ENCODE results near the gene SLC6A15.

DNA sequence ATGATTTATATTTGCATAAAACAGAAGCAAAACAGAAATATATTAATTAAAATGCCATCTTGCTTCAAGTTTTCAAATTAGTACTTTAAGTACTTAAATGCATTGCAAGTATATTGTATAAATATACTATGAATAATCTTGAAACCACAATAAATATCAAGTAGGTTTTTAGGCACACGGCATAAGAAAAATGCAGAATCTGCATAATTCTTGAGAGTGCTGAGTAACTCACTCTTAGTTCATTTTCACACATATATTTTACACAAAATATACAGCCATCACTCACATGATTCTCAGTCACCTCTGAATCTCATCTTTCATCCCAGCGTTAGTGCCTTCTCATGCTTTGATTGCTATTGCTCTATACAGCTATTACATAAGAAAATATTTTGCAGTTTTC, 51.9 kb downstream of the SLC6A15 start:
- TF ChIP-seq, protein P1, sequence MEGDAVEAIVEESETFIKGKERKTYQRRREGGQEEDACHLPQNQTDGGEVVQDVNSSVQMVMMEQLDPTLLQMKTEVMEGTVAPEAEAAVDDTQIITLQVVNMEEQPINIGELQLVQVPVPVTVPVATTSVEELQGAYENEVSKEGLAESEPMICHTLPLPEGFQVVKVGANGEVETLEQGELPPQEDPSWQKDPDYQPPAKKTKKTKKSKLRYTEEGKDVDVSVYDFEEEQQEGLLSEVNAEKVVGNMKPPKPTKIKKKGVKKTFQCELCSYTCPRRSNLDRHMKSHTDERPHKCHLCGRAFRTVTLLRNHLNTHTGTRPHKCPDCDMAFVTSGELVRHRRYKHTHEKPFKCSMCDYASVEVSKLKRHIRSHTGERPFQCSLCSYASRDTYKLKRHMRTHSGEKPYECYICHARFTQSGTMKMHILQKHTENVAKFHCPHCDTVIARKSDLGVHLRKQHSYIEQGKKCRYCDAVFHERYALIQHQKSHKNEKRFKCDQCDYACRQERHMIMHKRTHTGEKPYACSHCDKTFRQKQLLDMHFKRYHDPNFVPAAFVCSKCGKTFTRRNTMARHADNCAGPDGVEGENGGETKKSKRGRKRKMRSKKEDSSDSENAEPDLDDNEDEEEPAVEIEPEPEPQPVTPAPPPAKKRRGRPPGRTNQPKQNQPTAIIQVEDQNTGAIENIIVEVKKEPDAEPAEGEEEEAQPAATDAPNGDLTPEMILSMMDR (IDR thresholded peaks at IDR 0.05): no peak
- no peak for TF ChIP-seq EZH2 (IDR thresholded peaks at IDR 0.05; ENCODE audit: borderline replicate concordance, insufficient read depth, low read depth, low read length, poor library complexity, severe bottlenecking)

Data from B cell (primary cell).